NCI-H1436 (cell line): ENCODE data around the gene PGBD5.

ENCODE experiments used
- DNase-seq: peaks from one replicate; lab custom pipeline; 2025; lab: John Stamatoyannopoulos, UW

Gene PGBD5

DNA sequence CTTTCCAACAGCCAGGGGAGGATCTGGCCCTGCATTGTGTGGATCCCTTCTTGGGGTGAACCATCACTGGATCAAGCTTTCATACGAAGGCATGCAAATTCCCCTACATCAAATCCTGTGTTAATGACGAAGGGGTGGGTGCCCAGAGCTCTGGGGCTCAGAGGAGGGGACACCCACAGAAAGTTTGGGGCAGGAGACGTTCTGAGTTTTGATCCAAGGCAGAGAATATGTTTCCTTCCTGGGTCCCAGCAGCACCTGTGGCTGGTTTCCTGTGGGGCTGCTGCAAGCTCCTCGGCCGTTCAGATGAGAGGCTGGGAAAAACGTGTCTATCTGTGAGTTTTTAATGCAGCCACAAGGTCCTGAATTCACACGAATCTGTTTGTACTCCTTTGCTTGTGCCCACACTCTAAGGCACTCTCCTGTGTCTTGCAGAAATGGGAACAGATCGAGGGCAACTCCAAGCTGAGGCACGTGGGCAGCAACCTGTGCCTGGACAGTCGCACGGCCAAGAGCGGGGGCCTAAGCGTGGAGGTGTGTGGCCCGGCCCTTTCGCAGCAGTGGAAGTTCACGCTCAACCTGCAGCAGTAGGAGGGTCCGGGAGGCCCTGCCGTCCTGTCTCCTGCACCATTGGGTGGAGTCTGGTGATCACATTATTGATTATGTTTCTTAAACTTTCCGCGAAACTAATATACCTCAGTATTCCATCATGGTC is 147.1 kb downstream of the PGBD5 start:
- DNase-seq = no peak

DNA sequence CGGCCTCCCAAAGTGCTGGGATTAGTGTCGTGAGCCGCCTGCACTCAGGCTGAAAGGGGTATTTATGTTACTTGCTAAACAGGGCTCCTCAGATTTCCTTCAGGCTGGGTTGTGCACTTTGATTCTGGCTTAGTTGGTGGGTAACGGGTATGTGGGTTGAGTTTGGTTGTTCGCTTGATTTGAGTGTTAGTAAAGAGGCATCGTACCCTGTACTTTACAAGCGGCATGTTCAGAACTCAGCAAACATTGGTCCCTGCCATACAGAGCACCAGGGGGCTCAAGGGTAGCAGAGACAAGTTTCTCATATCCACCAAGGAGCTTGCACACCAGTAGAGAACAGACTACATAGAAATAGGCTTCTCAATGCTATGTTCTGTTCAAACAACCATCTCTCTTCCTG is 147.8 kb downstream of the PGBD5 start:
- DNase-seq = no peak

DNA sequence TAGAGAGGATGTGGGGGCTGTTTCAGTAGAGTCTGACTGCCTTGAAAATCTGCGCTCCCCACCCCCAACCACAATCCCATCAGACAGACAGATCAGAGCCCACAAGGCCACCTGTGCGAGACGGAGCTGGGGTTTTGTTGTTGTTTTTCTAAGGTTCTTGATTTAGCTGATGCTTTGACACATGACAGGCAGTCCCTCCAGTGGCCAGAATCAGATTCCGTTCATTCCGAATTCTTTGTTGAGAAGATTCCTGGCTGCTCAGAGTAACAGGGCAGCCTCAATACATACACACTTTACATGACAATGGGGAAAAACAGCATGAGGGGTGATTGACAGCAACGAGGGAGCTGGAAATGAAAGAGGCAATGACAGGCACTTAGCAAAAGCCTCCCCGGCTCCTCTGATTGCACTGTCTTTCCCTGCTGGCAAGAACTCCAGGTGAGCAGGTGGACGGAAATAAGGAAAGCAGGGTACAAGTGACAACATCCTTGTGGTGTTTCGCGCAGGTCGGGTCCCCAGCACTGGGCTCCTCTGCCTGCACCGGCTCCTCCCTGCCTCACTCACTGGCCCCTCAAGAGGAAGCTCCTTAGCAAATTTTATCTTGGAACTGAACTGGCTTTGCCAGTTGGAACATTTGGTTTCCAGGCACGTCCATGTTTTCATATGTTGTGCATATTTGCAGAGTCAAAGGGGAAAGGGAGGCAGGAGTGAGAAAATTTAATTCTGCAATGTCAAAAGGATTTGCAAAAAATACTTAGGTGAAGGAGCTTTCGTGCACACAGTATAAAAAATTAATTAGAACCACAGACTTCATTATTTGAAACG is 148.7 kb downstream of the PGBD5 start:
- no peak for DNase-seq

DNA sequence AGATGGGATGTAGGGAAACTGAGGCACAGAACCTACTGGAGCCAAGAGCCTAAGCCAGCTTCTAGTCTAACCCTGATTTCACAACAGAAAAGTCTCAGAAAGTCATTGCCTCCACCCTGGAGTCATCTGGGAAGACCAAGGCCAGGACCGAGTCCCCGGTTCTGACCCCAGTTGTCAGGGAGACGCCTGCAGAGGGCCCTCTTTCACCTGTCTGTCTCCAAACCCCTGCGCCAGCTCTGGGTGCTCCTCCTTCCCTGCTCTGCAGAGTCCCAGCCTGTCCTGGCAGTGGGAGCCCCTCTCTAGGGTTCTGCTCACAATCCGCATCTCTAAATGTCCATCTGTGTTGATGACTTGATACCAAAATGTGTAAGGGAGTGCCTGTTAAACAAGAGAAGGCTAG is 149.7 kb downstream of the PGBD5 start:
- no peak for DNase-seq

DNA sequence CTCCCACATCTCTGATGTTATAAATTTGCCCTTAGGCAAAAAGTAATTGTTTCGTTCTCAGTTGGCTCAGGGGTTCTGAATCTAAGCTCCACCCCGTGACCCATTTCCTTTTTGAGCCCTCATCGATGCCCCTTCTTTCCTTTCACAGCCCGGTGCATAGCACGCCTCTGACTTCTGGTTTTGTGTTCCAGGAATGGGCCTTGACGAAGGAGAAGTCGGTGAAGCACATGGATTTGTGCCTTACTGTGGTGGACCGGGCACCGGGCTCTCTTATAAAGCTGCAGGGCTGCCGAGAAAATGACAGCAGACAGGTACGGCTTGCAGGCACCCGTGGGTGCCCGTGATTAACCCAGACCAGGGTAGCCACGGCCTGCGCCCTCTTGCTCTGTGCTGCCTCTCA is 151.9 kb downstream of the PGBD5 start:
- no peak for DNase-seq

DNA sequence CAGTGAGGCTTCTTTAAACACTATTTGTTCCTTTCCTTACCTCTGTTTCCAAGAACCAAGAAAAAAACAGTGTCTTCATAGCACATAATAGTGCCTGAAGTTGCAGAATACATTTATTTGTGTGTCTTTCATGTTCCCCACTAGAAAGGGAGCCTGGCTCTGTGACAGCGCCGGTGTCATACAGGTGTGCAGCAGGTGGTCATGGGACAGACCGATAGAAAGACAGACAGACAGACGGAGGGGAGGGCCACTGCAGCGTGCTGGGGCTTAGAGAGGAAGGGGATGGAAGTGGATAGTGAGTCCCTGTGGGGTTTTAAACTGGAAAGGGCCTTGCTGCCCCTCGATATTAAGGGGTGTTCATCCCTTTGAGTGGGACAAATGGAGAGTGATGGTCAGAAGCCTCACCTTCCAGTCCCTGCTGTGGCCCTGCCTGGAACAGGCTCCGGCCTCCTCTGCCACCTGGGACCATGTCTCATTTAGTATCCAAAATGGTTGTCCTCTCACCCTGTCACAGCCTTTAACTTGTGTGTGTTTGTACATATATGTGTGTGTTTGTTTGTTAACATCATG is 152.9 kb downstream of the PGBD5 start:
- no peak for DNase-seq

DNA sequence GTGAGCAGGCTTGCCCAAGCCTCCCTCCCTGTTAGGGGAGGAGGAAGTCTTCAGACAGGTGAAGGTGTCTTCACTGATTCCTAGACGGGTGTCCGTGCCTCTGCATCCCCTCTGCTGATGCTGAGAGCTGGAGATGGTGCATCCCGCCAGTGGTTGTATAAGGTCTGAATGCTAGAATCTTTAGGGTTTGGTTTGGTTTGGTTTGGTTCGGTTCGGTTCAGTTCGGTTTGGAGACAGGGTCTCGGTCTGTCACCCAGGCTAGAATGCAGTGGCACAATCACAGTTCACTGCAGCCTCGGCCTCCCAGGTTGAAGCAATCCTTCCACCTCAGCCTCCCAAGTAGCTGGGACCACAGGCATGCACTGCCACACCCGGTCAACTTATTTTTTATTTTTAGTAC is 153.6 kb downstream of the PGBD5 start:
- no peak for DNase-seq

DNA sequence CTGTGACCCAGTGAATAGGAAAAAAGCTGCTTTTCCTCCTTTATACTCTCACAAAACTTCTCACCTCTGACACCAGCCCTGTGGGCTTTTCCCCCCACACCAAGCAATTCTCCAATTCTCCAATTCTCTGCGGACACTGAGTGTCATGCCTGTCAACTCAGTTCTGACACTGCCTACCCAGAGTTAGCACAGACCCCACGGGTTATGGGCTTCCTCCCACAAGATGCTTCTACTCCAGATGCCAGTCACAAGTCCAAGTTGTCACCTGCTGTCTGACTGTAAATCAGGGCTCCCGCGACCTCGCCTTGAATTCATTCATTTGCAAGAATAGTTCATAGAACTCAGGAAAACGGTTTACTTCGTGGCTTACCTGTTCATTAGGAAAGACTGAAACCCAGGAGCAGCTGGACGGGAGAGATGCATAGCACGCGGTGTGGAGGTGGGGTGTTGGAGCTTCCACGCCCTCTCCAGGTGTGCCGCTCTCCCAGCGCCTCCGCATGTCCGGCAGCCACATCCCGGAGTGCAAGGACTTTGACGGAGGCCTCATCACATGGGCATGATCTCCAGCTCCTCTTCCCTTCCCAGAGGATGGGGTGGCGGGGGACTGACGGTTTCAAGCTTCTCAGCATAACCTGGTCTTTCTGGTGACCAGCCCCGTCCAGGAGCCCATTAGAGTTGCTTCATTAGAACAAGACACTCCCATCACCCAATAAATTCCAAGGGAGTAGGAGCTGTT is 154.7 kb downstream of the PGBD5 start:
- no peak for DNase-seq

DNA sequence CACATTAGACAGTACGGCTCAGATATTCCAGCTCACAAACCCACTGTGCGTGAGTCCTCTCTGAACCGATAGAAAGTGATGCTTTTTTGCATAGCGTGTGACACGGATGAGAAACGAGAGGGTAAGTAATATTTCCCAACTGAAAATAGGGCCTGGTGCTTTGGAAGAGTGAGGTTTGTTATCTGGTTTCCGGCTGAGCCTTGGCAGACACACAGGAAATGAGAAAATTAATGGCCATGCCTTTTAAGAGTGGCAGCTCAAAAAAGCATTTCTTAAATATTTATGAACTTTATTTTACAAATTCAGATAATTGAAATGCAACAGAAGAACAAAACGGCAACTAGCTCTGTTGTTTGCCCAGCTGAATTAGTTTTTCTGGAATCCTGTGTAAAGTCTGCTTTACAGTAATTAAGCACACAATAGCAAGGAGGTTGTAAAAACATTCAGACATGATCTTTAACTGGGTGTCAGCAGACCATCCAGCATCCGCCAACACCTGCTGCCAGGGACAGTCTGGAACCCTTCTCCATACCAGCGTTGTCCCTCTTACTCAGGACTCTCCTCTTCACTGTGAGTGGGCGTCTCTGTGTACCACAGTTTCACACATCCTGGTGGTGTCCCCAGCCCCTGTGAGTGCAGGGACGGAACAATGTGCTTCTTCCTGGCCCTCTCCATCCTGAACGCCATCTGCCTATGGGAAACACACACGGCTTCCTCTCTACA is 155.4 kb downstream of the PGBD5 start:
- peak; percentile 48 for DNase-seq

DNA sequence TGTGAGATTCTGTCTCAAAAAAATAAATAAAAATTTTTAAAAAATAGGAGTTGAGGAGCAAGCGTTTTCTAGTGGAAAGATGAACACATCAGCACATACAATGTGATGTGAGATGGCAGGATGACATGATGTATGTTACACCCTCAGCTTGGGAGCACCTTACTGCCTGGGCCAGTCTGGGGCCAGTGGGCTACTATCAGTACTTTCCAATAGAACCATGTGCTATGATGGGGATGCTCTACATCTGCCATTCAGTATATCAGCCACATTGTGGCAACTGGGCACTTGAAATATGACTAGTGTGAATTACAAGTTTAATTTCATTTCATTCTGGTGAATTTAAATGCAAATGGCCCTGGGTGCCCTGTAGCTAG is 156.0 kb downstream of the PGBD5 start:
- DNase-seq = no peak

DNA sequence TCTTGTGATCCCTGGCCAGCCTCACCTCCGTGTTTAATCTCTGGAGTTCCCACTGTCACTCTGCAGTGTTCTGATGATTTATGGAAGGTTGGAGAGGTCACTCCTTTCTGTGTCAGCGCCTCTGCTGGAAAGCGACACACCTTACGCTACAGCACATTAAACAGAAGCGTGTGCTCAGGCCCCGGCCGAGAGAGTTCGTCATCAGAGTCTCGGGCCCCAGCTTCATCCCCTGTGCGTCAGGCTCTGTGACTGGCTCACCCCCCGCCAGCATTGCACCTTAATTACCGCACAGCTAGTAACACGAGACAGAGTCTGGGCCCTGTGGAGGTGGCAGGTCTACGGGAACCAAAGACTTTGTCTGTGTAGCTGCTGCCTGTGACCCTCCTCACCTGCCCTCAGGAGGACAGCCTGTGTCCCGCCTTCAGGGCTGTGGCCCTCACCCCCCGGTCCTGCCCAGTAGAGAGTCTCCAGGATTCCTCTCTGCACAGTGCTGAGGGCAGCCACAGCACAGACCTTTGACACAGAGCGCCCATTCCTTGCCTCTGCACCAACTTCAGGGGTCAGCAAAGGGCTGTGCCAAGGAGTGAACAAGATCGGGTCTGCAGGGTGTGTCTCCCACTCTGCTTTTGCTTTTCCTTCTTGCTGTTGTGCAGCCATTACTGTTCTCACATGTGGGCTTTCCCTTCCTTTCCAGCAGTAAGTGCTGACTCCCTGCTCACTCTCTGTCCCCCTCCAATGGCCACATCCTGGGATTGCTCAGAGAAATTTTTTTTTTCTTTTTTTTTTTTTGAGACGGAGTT is 157.6 kb downstream of the PGBD5 start:
- DNase-seq = peak; percentile 82

DNA sequence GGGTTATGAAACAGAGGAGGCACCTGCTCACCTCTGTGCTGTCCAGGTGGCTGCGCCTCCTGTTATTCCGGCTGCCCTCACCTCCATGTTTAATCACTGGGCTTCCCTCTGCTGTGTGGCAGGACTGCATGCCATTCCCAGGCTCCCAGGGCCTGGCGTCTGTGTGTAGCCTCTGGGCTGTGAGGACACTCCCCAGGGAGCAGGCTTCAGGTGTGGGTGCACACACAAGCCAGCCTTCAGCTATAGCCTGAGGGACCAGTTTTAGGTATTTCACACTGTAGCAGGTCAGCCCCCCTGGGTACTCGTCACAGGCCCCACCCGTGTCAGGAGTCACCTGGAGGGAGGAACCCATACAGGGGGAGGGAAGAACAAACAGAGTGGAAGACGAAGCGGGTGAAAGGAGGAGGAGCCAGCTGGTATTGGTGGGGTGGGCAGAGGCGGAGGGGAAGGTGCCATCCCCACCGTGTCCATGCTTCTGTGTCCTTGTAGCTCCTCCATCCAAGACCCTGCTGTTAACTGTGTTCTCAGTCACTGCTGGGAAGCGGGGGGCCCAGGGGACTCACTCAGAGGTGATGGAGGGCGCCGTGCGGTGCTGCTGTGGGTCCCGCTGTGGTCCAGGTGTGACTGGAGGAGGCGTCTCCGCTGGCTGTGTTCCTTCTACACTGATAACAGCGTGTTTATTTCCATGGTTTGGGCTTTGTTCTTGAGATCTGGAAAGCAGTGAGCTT is 158.6 kb downstream of the PGBD5 start:
- peak; percentile 71 for DNase-seq

DNA sequence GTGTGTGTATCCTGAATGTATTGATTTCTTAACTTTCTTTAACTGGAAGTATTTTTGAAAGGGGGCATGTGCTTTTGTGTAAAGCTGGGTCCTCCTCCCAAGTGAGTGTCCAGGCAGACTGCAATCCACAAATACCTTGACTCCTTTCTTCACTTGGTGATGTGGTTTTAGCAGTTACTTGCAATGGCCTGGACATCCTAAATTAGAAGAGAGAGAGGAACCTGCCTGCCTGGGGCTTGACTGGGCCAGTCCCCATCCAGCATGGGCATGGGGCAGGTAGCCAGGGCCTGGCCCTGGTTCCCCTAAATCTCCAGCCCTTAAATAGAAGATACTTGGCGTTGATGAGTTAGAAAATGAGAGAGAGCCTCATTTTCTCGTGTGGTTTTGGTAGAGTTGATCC is 159.7 kb downstream of the PGBD5 start:
- no peak for DNase-seq

DNA sequence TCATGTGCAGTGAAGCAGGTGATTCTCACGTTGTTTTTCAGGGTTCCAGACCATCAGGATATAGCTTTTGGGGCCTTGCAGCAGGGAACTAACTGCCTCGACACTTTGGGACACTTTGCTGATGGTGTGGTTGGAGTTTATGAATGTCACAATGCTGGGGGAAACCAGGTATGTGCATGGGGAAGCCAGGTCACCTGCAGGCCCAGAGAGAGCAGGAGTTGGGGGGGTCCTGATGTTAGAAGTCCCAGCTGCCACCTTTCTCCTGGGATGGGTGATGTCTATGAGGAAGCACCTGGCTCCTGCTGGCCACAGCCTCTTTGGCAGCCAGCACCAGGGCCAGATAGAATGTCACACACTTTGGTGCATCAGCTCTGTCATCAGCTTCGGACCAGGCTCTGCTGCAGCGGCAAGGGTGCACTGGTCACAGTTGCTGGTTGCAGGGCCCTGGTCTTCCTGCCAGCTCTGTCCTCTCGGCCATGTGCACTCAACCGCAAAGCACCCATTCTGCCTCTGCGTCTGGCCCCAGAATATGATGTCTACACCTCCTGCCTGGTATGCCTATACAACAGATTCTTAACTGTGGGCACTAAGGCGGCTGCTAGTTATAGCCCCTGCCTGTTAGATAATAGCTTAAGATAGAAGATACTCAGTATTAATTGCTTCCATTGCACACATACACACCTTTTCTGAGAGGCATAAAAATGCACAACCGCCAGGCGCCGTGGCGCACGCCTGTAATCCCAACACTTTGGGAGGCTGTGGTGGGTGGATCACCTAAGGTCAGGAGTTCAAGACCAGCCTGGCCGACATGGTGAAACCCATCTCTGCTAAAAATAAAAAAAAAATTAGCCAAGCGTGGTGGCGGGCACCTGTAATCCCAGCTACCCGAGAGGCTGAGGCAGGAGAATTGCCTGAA is 160.7 kb downstream of the PGBD5 start:
- DNase-seq = no peak
